Keratinocyte (primary cell): ENCODE results near the gene DCLK2. TPM values are rescaled to one million over a fixed set of nuclear protein-coding genes. Genes with fewer than 3 reads are reported as not detected.

Source experiments
- DNase-seq: peaks from one replicate; pipeline ENCODE4 v3.0.0-alpha.2; 2011; ENCODE audit warnings: low read depth, missing footprints, low spot score
- FAIRE-seq: peaks from 2 replicates; lab custom pipeline; 2011; peaks lifted over from hg19 to GRCh38; lab: Jason Lieb, UNC
- H2AFZ ChIP-seq: 2 replicates; pipeline ENCODE4 v1.6.0; 2012; ENCODE audit warnings: low read length, control low read depth, inconsistent platforms; ENCODE audit not compliant: control insufficient read depth
- H3K27ac ChIP-seq: 2 replicates; pipeline ENCODE4 v1.5.1; 2011; ENCODE audit warnings: low read length; ENCODE audit not compliant: control insufficient read depth, insufficient read depth
- H3K27me3 ChIP-seq: 3 replicates; pipeline ENCODE4 v1.6.0; 2011; ENCODE audit warnings: low read length; ENCODE audit not compliant: control insufficient read depth, insufficient read depth; ENCODE audit errors: extremely low read depth
- H3K36me3 ChIP-seq, 2 experiments: 2 replicates in 1 of 2; 3 replicates in 1 of 2; pipeline ENCODE4 v1.5.1; 2011; ENCODE audit warnings: low read length in 2 of 2, mild to moderate bottlenecking in 1 of 2; ENCODE audit not compliant: control insufficient read depth in 2 of 2, insufficient read depth in 2 of 2; ENCODE audit errors: extremely low read depth in 1 of 2
- H3K4me1 ChIP-seq: 3 replicates; pipeline ENCODE4 v1.5.1; 2011; ENCODE audit warnings: low read length; ENCODE audit not compliant: control insufficient read depth, insufficient read depth; ENCODE audit errors: extremely low read depth
- H3K4me2 ChIP-seq: 3 replicates; pipeline ENCODE4 v1.6.0; 2011; ENCODE audit warnings: low read depth, low read length; ENCODE audit not compliant: control insufficient read depth, insufficient read depth; ENCODE audit errors: extremely low read depth
- H3K4me3 ChIP-seq, 3 experiments: fragments of 200-600 bp in 1 of 3; sonication (generic) in 1 of 3; 2 replicates in 2 of 3; 3 replicates in 1 of 3; pipeline ENCODE4 v1.5.1; 2011 to 2016; ENCODE audit warnings: low read length in 3 of 3, mild to moderate bottlenecking in 3 of 3, control low read depth in 2 of 3, inconsistent platforms in 1 of 3, low read depth in 1 of 3, mixed read lengths in 1 of 3, mixed run types in 1 of 3, moderate library complexity in 1 of 3; ENCODE audit not compliant: control insufficient read depth in 2 of 3, insufficient read depth in 2 of 3; ENCODE audit errors: extremely low read depth in 1 of 3
- H3K79me2 ChIP-seq: 2 replicates; pipeline ENCODE4 v1.6.0; 2012; ENCODE audit warnings: low read length; ENCODE audit not compliant: control insufficient read depth, insufficient read depth
- H3K9ac ChIP-seq: 3 replicates; pipeline ENCODE4 v1.6.0; 2011; ENCODE audit warnings: low read length; ENCODE audit not compliant: control insufficient read depth, insufficient read depth; ENCODE audit errors: extremely low read depth
- H3K9me1 ChIP-seq: 3 replicates; pipeline ENCODE4 v1.6.0; 2011; ENCODE audit warnings: low read length; ENCODE audit not compliant: control insufficient read depth, insufficient read depth; ENCODE audit errors: extremely low read depth
- H3K9me3 ChIP-seq: 2 replicates; pipeline ENCODE4 v1.5.1; 2012; ENCODE audit warnings: low read depth, low read length; ENCODE audit not compliant: control insufficient read depth
- H4K20me1 ChIP-seq: 3 replicates; pipeline ENCODE4 v1.6.0; 2011; ENCODE audit warnings: low read length; ENCODE audit not compliant: control insufficient read depth, insufficient read depth; ENCODE audit errors: extremely low read depth
- EZH2 ChIP-seq: IDR thresholded peaks from one replicate; pipeline ENCODE4 v1.6.1; 2012; ENCODE audit warnings: inconsistent platforms, mild to moderate bottlenecking, low read length, moderate library complexity
- dilution Hi-C: fragments of 300-500 bp; cut with MboI; formaldehyde crosslinking; loops from one replicate; pipeline ENCODE4 v1.7.0; 2020; ENCODE audit warnings: low sequenced_read_pairs; ENCODE audit not compliant: extremely low pct_ligation_motif_present
- polyA plus RNA-seq, 5 experiments: library from polyadenylated mRNA; depleted of rRNA in 3 of 5; stranded (reverse) in 3 of 5; stranded (forward) in 1 of 5; unstranded in 1 of 5; fragments of >200 nt; gene quantifications; 1 replicate in 1 of 5; 2 replicates in 3 of 5; 3 replicates in 1 of 5; pipeline versions ENCODE4 v1.2.1 to v1.2.3, GENCODE V29; 2011 to 2012; ENCODE audit warnings: missing spikeins in 2 of 5, low read depth in 1 of 5, low replicate concordance in 1 of 5
- TF ChIP-seq, protein P1 (sequence below), 3 experiments: IDR thresholded peaks in 1 of 3; conservative IDR thresholded peaks in 1 of 3; optimal IDR thresholded peaks in 1 of 3; 2 replicates in 2 of 3; 3 replicates in 1 of 3; pipeline versions ENCODE3 to v1.5.1; 2011; ENCODE audit warnings: low read length in 3 of 3, mild to moderate bottlenecking in 3 of 3, moderate library complexity in 2 of 3, control low read depth in 1 of 3, inconsistent platforms in 1 of 3; ENCODE audit not compliant: insufficient read depth in 2 of 3; ENCODE audit errors: extremely low read depth in 1 of 3

DCLK2 gene
- polyA plus RNA-seq, 1 donor (not counting 4 experiments of a cell fraction or from before 2014, with no cell fraction given), result 0.07 TPM

DNA sequence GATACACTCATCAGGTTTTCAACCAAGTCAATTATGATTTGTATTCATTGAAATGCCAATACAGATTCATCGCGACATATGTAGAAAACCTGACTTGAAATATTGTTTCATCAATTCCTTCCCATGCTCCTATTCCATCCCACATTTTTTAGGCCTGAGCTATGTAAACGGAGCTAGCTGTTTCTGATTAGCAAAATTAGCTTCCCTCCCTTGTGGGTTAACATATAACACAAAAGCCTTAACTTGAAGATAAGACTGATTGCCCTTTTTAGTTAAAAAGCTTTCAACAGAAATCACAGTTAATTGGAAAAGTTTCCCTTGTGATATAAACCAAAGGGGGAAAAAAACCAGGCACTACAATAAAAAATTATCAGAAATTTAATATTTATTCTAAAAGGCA lies 32.8 kb upstream of the DCLK2 start:
- Histone ChIP-seq H3K4me2 (no peak overlapping the region), H3K4me3 (no peak overlapping the region), H3K79me2 (no peaks in the 10 kb centered on the region), H3K9me3 (no peaks in the 10 kb centered on the region), H3K36me3 (no peaks in the 10 kb centered on the region), H3K9ac (no peak overlapping the region), H3K4me1 (no peaks in the 10 kb centered on the region), H2AFZ (no peak overlapping the region), H3K27ac (no peak overlapping the region), H3K27me3 (peaks cover 7% of the 10 kb centered on the region), H3K9me1 (no peaks in the 10 kb centered on the region), H4K20me1 (no peaks in the 10 kb centered on the region)
- no peak for TF ChIP-seq EZH2
- TF ChIP-seq, protein P1, sequence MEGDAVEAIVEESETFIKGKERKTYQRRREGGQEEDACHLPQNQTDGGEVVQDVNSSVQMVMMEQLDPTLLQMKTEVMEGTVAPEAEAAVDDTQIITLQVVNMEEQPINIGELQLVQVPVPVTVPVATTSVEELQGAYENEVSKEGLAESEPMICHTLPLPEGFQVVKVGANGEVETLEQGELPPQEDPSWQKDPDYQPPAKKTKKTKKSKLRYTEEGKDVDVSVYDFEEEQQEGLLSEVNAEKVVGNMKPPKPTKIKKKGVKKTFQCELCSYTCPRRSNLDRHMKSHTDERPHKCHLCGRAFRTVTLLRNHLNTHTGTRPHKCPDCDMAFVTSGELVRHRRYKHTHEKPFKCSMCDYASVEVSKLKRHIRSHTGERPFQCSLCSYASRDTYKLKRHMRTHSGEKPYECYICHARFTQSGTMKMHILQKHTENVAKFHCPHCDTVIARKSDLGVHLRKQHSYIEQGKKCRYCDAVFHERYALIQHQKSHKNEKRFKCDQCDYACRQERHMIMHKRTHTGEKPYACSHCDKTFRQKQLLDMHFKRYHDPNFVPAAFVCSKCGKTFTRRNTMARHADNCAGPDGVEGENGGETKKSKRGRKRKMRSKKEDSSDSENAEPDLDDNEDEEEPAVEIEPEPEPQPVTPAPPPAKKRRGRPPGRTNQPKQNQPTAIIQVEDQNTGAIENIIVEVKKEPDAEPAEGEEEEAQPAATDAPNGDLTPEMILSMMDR (optimal IDR thresholded peaks at IDR 0.05 in 1 of 3, IDR thresholded peaks at IDR 0.05 in 1 of 3, conservative IDR thresholded peaks at IDR 0.05 in 1 of 3; ENCODE audit: extremely low read depth in 1 of 3, insufficient read depth in 2 of 3, low read length in 3 of 3), result no peak
- dilution Hi-C loops, result no loop called here
- DNase-seq (no peak), FAIRE-seq (no peak)

DNA sequence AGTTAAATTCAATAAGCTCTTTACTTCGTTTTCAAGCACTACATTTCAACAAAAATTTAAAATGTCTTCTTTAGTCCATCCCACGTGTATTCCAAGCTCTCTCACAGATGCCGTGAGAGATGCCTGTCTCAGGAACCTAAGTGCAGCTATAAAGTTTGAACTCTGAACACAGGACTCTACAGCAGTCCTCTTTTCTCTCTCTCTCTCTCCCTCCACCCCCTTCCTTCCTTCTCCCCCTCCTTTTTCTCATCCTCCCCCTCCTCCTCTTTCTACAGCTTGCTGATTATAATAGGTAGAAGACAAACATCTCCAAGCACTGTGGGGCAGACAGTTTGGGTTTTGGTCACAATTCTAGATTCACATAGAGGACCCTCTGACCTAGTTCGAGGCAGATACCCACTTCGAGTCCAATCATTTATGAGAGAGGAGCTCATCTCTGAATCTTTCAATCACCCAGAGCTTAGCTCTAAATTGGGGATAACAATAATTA lies 31.5 kb upstream of the DCLK2 start:
- H3K9me1 ChIP-seq, result no peaks in the 10 kb centered on the region
- DNase-seq, result no peak
- no peak overlapping the region for H3K4me2 ChIP-seq
- no peak for TF ChIP-seq EZH2
- TF ChIP-seq, protein P1 (optimal IDR thresholded peaks at IDR 0.05 in 1 of 3, IDR thresholded peaks at IDR 0.05 in 1 of 3, conservative IDR thresholded peaks at IDR 0.05 in 1 of 3; ENCODE audit: extremely low read depth in 1 of 3, insufficient read depth in 2 of 3, low read length in 3 of 3), result no peak
- H3K79me2 ChIP-seq, result no peaks in the 10 kb centered on the region
- no peak for FAIRE-seq
- no peaks in the 10 kb centered on the region for H3K36me3 ChIP-seq
- dilution Hi-C loops, result no loop called here
- H3K9ac ChIP-seq, result no peak overlapping the region
- H3K4me3 ChIP-seq, result no peak overlapping the region
- H3K27me3 ChIP-seq, result peaks cover 7% of the 10 kb centered on the region
- H3K9me3 ChIP-seq, result no peaks in the 10 kb centered on the region
- H3K4me1 ChIP-seq, result no peaks in the 10 kb centered on the region
- no peaks in the 10 kb centered on the region for H4K20me1 ChIP-seq
- no peak overlapping the region for H3K27ac ChIP-seq
- no peak overlapping the region for H2AFZ ChIP-seq
